ENCODE results near the gene NNAT. TPM values are rescaled to one million over a fixed set of nuclear protein-coding genes. Genes with fewer than 3 reads are reported as not detected.
"Not testable (repeated sequence)": the region's sequence is repeated elsewhere in the genome, so short reads cannot be mapped to it uniquely, and the experiment has no call there.

Gene NNAT, protein sequence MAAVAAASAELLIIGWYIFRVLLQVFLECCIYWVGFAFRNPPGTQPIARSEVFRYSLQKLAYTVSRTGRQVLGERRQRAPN
- not detected for total RNA-seq
- long read RNA-seq, result 0 reads

DNA sequence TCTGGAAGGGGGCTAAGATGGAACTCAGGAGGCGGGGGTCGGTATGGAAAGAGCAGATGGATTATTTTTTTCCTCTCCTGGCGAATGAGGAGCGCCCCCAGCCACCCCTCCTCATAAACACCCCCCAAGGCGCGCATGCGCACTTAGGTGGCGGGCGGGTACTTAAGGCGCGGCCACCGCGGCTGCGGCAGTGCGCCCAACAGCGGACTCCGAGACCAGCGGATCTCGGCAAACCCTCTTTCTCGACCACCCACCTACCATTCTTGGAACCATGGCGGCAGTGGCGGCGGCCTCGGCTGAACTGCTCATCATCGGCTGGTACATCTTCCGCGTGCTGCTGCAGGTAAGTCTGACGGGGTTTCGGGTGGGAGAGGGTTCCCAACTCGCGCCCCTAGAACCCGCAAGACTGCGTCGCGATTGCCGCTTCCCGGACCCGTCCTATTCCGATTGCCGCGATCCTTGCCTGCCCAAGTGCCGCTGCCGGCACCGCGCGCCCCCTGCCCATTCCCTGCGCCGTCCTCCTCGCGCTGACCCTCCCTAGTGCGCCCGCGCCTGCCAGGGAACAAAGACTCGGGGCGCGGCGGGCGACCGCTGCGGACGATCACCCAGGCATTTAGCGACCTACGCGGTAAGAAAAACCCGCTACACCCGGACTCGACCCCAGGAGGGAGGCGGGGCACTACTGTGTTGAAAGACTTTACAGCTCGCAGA is at the start of gene NNAT:
NNAT (plus strand) TSS at position 190 of the 711 bp plus-strand sequence; CDS start at position 272, 82 bp downstream.
- Histone ChIP-seq H3K4me3 (no peak within 1 kb of the TSS), H3K4me1 (peaks cover 0 to 49% (median 22%) of the 10 kb centered on the region in 4 donors)
- 74% methylated on average over 39 of the region's 69 CpGs for WGBS (ENCODE audit: insufficient coverage, low coverage, low lambda C conversion rate, missing lambda C conversion rate)

DNA sequence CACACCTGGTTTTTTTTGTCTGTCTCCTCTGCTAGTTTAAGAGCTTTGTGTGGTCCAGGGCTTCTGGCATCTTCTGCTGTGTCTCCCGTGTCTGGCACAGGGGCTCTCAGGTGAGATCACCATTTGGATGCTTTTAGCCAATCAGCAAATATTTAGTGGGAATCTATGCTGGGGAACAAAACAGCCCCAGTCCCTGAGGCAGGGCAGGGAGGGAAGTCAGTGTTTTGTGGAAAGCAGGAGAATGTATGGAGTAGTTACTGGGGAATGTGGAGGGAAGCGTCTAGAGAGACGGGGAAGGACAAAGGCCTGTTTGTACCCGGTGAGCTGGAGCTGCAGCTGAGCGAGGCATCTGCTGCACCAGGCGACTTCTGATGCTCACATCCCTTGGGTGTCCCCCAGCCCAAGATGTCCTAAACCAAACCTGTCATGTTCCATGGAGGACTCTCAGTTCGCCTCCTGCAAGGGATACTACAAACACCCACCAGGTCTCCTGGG is 49.3 kb upstream of the NNAT start:
- Histone ChIP-seq H3K27ac (no peak overlapping the region), H3K36me3 (no peaks in the 10 kb centered on the region), H3K9me3 (no peaks in the 10 kb centered on the region), H3K27me3 (no peaks in the 10 kb centered on the region), H3K4me3 (no peak overlapping the region), H3K4me1 (no peaks in the 10 kb centered on the region)
- intact Hi-C loops (cut with DNase I), result no loop called here
- TF ChIP-seq CTCF (IDR thresholded peaks at IDR 0.05) (no peak), POLR2A (IDR thresholded peaks at IDR 0.05) (no peak)
- WGBS (ENCODE audit: insufficient coverage, low coverage, low lambda C conversion rate, missing lambda C conversion rate), result 56% methylated on average over 1 of the region's 7 CpGs
- DNase-seq (no peak), ATAC-seq (no peak)

More for the DNA sequence above, at the start of gene NNAT:
- Histone ChIP-seq H3K27me3 (no peaks in the 10 kb centered on the region), H3K36me3 (peaks cover 0 to 22% (median 9%) of the 10 kb centered on the region in 4 donors), H3K27ac (no peak within 1 kb of the TSS), H3K9me3 (no peaks in the 10 kb centered on the region)
- intact Hi-C loops (cut with DNase I), result loop anchor here in 1 of 2 donors (10.0 kb wide), 1 partner anchor 126 kb away; no protein-coding TSS in a partner anchor
- DNase-seq (no peak), ATAC-seq (no peak)
- TF ChIP-seq CTCF (IDR thresholded peaks at IDR 0.05) (no peak), POLR2A (IDR thresholded peaks at IDR 0.05) (no peak)

GRCh38 chr20:37472435-37472834 is 48.6 kb upstream of the NNAT start:
- H3K27ac ChIP-seq, DNase-seq: not testable (repeated sequence)

GRCh38 chr20:37473249-37474000 is 47.6 kb upstream of the NNAT start:
- ATAC-seq, result no peak
- no peaks in the 10 kb centered on the region for H3K27me3 ChIP-seq
- no peaks in the 10 kb centered on the region for H3K4me1 ChIP-seq
- H3K36me3 ChIP-seq, result no peaks in the 10 kb centered on the region
- WGBS (ENCODE audit: insufficient coverage, low coverage, low lambda C conversion rate, missing lambda C conversion rate), result 86% methylated on average over 11 of the region's 11 CpGs
- no peak for DNase-seq
- H3K4me3 ChIP-seq, result no peak overlapping the region
- intact Hi-C loops (cut with DNase I), result no loop called here
- TF ChIP-seq POLR2A (IDR thresholded peaks at IDR 0.05), result no peak
- no peak for TF ChIP-seq CTCF (IDR thresholded peaks at IDR 0.05)
- H3K27ac ChIP-seq, result no peak overlapping the region
- H3K9me3 ChIP-seq, result no peaks in the 10 kb centered on the region

More at GRCh38 chr20:37472435-37472834, 48.6 kb upstream of the NNAT start:
- ATAC-seq; H3K36me3 ChIP-seq; H3K4me1 ChIP-seq; H3K4me3 ChIP-seq; H3K9me3 ChIP-seq; H3K27me3 ChIP-seq; intact Hi-C loops (cut with DNase I): not testable (repeated sequence)
- 76% methylated on average over 5 of the region's 6 CpGs for WGBS (ENCODE audit: insufficient coverage, low coverage, low lambda C conversion rate, missing lambda C conversion rate)

DNA sequence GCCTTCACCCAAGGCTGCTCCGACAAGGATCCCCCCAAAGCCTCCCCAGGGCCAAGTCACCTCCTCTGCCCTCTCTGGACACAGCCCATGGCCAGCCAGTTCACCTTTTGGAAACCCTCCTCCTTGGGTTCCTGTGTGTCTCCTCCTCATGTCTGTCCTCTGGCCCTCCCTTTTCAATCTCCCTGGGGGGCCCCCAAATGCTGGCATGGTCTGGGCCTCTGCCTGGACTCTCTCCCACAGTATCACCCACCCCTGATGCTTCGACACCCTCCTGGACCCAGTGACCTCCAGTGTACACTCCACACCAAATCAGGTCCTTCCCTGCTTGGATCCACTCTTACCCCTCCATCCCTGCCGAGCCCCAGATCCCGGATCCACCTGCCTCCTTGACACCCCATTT is 46.7 kb upstream of the NNAT start:
- H3K27me3 ChIP-seq, result no peaks in the 10 kb centered on the region
- H3K4me3 ChIP-seq, result no peak overlapping the region
- no peaks in the 10 kb centered on the region for H3K4me1 ChIP-seq
- ATAC-seq, result no peak
- intact Hi-C loops (cut with DNase I), result no loop called here
- H3K27ac ChIP-seq, result no peak overlapping the region
- no peaks in the 10 kb centered on the region for H3K9me3 ChIP-seq
- TF ChIP-seq CTCF (IDR thresholded peaks at IDR 0.05), result no peak
- TF ChIP-seq POLR2A (IDR thresholded peaks at IDR 0.05), result no peak
- no peak for DNase-seq
- H3K36me3 ChIP-seq, result no peaks in the 10 kb centered on the region
- WGBS (ENCODE audit: insufficient coverage, low coverage, low lambda C conversion rate, missing lambda C conversion rate), result 61% methylated on average over 4 of the region's 4 CpGs
